Stimulated activated CD8-positive, alpha-beta memory T cell treated with anti-CD3 and anti-CD28 coated beads, Interleukin-4, amount 100 ng/mL, for 4 hours (primary cell): Measurements from ENCODE around the gene SEM1.
"Not testable (repeated sequence)": the region's sequence is repeated elsewhere in the genome, so short reads cannot be mapped to it uniquely, and the experiment has no call there.

ENCODE experiments used
- DNase-seq, 2 donors: peaks; one replicate each; pipeline ENCODE4 v3.0.0-alpha.2; 2020; ENCODE audit warnings: low read depth in 2 of 2, low spot score in 1 of 2

Gene SEM1

DNA sequence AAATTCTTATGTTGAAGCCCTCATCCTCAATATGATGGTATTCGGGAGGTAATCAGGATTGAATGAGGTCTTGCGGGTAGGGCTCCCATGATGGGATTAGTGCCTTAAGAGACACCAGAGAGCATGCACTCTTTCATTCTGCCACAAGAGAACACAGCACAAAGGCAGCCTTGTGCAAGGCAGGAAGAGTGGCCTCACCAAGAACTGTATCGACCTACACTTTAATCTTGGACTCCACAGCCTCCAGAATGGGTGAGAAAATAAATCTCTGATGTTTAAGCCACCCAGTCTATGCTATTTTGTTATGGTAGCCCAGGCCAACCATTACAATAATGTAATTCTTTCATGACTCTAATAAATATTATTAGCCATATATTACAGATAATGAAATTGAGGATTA is 8.4 kb downstream of the SEM1 start:
- DNase-seq: no peak

DNA sequence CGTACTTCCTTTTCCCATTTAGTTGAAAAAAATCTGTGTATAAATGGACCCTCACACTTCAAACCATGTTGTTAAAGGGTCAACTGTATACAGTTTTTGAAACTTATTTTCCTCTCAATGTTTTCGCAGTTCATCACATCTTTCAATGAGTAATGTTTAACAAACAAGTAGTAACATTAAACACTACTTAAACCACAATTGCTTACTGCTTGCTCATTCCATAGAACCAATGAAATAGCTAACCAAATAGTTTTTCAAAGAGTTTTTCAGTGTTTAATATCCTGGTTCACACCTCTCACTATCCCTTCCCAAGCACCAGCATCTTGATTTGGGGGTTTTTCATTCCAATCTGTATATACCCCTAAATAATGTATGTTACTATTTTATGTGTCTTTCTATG is 9.1 kb downstream of the SEM1 start:
- DNase-seq: no peak

DNA sequence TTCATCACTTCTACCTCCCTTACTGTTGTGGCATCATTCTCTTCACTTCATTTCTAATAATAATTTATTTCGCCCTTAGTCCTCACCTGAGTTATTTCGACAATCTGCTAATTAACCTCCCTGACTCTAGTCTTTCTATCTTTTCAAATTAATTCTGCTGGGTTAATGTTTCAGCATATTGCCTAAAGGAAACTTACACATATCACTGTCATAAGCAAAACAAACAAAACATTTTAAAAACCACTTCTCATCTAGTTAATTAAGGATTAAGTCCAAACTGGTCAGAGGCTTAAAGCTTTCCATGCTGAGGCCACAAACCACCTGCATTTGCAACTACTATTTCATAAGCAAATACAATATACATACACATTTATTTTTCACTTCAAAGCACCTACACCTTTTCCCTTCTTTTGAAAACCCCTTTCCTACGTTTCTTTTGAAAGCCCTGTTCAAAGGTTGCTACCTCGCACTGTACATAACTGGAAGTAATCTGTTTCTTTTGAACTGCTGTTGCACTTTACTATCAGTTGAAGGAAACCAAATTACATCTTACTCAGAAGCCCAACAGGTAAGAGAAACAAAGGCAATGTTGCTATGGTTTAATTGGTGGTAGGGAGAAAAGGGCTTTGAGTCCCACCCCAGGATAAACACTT is 10.3 kb downstream of the SEM1 start:
- DNase-seq: no peak

DNA sequence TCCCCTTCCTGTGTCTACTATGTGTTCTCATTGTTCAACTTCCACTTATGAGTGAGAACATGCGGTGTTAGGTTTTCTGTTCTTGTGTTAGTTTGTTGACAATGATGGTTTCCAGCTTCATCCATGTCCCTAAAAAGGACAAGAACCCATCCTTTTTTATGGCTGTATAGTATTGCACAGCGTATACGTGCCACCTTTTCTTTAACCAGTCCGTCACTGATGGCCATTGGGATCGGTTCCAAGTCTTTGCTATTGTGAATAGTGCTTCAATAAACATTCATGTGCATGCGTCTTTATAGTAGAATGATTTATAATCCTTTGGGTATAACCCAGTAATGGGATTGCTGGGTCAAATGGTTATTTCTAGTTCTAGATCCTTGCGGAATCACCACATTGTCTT is 11.2 kb downstream of the SEM1 start:
- not testable (repeated sequence) for DNase-seq

DNA sequence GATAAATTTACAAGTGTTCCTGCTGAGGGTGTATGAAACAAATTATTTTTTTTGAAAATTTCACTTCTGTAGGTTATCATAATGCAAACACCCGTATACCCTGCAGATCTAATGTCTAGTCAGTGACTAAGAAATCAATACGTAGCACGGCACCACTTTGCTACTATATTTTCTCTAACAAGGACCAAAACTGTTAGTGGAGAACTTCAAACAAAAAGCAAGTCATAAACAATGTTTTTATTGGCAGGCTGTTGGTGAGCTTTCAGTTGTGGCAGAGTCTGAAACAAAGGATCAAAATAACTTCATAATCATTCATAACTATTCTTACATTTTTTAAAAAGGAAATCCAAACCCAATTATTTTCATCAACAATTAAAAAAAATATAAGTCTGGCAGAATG is 11.8 kb downstream of the SEM1 start:
- DNase-seq: no peak

DNA sequence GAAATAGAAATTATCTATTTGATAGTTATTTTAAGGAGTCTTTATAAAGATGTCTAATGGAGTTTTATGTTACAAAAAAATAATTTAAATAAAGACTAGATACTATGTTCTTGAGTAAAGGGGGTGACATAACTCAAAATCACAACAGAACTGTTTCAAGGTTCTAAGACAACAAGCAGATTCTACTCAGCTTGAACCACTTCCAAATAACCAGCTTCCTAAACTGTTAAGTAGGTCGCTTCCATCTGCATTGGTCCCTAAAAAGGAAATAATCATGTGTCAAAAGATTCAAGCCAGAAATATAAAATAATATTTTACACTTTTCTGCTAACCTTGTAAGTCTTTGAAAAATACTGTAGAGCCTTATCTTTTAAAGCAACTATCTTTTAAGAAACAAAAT is 14.1 kb downstream of the SEM1 start:
- no peak for DNase-seq

DNA sequence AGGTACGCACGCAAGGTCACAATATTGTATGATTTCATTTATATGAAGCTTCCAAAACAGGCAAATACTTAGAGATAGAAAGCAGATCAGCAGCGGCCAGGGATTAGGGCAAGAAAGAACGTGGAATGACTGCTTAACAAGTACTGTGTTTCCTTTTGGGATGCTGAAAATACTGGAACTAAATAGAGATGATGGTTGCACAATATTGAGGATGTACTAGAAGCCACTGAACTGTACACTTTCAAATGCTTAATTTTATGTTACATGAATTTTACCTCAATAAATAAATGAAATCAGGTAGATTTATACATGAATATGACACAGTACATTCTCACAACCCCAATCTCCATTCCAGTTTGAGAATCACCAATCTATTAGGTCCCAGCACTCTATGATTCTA is 15.6 kb downstream of the SEM1 start:
- DNase-seq: no peak

DNA sequence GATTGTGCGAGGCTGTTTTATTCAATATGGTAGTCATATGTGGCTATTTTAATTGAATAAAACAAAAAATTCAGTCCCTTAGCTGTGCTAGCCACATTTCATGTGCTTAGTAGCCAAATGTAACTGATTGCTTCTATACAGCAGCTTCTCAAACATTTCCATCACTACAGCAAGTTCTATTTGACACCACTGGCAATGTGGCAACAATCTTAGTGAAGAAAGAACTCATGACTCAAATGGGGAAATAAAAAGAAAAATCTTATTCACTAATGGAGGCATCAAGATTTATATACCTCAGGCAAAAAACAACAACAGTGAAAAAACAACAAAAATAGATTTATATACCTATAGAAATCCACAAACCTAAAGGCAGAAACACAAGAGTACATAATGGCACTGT is 17.9 kb downstream of the SEM1 start:
- no peak for DNase-seq

DNA sequence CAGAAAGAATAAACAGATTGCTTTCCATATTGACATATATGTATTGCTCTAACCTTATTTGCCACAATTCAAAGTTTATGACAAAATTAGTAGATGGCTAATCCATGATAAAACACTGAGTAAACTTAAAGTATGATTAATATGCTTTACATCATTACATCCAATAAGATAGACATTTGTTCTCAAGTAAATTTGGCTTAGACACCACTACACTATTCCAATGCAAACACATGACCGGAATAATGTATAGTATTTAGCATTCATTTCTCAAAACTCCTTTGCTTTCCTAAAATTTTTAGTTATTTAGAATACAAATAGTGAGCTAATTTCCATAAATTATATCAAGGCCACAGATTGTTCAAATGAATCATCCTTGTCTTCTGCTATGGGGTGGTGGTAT is 20.2 kb downstream of the SEM1 start:
- no peak for DNase-seq

DNA sequence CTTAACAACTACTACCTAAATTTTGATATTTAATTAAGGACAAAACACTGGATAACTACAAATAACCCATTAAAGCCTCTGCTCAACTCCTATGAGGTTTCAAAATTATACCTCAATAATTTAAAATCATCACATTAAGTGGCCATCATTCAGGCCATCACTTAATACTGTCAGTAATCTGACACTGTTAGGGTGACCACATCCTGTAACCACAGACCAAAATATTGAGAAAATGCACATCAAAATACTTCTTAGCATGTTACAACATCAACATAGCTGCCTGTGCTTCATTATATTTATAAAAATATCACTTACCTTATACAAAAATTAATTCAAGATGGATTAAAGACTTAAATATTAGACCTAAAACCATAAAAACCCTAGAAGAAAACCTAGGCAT is 23.3 kb downstream of the SEM1 start:
- DNase-seq: no peak

DNA sequence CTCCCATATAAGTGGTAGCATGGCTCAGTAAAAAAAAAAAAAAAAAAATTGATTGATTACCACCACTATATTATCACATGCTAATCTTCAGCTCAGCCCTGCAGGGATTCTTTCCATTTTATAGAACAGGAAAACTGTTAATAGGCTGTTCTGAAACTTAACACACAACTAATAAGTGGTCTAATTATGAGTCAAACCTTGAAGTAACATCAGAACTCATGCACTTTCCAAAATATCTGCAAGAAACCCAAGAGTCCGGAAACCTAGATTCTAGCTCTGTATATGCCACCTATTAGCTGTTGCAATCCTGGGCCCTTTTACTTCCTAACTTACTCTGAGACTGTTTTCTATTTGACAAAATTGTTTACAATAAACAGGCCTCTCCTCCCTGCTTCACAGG is 23.9 kb downstream of the SEM1 start:
- DNase-seq: no peak

DNA sequence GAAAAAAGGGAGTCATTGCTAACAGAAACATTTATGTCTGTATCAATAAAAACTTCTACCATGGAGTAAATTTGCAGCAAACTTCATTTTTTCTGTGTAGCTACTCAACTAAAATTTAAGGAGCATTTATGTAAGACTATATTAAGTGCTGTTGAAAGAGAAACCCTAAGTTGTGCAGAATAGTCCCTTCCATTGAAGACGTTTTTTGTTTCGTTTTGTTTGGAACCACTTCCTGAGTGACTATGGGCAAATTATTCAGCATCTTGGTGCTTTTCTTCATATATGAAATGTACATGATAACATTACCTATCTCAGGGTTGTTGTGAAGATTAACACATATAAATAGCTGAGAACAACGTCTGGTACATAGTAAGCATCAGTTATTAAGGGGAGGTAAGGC is 24.3 kb downstream of the SEM1 start:
- DNase-seq: no peak

DNA sequence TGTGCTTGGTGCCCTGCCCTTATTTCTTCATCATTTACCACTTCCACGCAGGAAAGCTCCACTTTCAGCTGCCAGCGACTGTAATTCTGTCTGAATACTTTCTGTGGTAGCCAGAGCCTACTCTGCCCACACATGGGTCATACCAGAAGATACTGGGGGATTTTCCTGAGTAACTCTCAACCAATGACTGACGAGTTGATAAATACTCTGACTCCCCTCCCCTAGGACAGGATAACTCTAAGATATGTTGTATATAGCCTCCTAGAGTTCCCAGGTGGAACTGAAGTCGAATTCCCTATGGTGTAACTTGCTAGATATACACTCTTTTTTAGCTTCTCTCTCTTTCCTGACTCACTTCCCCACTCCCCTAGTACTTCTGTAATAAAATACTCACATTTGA is 29.8 kb downstream of the SEM1 start:
- no peak for DNase-seq

DNA sequence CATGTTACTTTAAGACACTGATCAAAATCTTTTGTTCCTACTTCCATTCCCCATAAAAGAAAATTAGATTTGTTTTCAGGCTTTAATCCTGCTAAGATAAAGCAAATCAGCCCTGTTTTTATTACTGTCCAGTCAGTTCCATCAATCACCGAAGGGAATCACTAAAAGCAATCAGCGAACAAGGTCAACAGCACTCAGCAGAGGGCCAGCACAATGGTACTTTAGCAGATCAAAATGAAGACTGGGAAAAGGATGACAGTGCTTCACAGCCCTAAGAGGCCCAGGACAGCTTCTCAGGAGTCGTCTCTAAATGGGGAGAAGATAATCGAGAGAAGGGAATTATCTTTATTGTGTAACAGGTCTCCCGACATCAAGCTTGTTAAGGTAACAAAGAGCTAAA is 32.7 kb downstream of the SEM1 start:
- DNase-seq: no peak

DNA sequence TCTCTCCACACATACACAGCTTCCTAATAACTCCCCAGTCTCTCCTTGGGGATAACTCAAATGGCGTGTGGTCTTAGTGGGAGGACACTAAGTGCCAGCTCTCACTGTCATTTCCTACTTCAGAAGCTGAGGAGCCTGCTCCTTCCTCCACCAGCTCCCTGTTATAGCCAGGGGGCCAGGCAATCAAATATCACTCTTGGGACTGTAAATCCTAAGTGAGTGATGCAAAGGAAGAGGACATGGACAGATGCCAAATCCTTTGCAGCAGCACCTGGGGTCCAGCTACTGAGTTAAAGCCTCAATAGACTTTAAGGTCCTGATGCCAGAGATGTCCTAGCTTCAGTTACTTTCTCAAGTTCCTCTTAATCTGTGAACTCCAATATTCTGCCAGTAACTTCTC is 34.1 kb downstream of the SEM1 start:
- no peak for DNase-seq

DNA sequence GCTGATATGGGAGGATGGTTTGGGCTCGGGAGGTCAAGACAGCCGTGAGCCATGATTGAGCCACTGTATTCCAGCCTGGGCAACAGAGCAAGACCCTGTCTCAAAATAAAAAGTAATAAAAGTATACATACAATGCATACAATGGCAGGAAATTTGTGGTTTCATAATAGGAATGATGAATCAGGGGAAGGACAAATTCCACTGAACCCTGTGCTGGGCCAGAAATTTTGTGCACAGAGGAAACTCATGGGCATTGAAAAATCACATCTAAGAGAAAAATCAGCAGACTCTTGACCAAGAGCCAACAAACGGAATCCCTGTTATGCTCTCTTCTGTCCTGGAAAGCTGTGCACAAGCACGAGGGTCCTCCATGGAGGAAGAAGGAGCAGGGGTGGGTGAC is 35.1 kb downstream of the SEM1 start:
- no peak for DNase-seq

DNA sequence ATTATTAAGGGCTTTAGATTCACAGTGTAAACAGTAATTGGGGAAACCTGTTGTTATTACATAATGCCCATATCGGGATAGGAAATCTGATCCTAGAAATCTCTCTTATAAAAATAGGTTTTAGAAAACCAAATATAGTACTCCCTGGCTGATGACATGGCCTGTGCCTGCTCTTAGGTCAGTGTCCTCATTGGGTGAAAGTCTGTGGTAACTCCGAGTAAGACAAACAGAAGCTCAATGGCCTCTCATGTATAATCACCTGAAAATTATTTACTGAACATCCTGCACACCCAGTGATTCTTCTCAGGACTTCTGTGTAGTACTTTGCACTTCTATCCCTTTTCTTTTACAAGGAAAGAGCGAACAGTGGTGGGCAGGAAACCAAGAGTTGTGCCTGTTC is 37.8 kb downstream of the SEM1 start:
- DNase-seq: no peak

DNA sequence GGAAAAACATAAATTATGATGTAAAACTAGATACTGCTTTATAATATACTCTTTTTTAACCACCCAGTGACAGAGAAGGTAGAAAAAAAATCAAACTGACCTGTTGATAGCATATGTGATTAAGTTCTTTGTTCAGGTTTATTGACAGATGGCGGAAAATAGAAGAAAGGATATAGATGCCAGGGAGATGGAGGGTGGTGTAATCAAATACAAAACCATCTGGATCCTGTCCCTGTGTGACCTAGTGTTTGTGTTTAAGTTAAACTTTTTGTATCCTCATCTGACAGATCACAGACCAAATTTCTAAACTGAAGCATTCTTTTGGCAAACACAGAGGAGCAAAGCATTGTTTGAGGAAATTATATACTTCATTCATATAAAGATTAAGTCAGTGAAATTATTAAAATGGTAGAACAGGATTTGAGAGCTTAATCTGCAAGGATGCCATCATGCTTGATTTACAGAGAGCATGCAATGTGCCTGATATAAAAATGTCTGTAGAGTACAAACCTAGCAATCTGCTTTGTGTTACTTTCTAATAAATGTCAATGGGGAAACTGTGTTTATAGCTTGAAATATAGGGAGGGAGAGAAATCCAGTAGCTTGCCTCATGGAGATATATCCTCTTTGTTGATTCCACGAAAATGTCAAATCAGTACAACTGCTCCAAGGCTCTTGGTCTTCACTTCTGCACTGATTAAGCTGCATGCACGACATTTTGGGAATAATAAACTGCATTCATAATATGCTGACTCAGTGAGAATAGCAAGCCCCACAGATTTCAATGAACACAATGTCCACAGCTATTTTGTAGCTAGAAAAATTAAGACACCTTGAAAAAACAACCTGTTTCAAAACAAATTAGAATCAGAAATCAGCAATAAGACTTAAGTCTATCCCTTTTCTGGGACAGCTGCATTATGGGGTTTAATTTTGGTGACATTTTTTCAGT is 39.0 kb downstream of the SEM1 start:
- DNase-seq: no peak

DNA sequence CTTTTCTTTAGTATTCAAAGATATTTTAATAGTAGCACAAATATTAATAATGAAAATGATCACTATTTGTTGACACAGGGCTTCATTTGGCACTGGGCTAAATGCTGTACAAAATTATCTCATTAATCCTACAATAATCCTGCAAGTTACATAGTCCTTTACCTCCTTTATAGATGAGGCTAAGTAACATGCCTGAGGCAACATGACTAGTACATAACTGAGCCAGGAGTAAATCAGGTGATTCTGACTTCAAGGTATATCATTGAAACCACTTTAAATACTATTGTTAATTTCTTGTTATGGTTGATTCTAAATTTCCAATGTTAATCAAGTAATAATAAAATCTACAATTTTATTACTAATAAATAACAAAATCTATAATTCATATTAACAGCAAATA is 39.8 kb downstream of the SEM1 start:
- DNase-seq: no peak

DNA sequence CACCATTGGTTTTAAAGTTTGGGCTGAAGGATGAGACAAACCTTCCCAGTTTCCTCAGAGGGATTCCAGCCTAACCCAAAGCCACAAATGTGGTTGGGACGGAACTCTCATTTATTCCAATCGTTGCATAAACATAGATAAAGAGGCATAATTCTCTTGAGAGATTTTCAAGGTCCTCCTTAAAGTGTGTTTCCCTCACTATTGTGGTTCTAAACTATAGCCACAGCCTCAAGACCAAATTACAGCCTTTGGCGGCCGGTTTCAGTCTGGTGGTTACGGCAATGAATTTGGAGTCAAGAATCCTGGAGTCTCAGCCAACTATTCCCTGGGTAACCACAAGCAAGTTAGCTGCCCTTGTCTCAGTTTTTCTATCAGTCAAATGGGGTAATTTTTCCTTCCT is 42.6 kb downstream of the SEM1 start:
- DNase-seq: no peak

DNA sequence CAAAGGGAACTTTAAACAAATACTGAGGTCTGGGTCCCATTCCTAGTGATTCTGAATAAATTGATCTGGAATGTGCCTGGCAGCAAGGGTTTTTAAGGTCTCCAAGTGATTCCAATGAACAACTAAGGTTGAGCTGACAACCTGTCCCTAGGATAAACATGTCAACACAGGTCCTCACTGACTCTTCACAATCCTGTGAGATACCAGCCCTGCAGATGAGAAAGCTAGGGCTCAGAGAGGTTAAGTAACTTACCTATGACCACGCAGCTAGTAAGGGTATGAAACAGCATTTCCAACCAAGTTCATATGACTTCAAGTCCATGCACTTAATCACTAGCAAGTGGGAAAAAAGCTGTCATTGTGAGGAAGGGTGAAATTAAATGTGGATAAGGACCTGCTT is 44.0 kb downstream of the SEM1 start:
- no peak for DNase-seq

DNA sequence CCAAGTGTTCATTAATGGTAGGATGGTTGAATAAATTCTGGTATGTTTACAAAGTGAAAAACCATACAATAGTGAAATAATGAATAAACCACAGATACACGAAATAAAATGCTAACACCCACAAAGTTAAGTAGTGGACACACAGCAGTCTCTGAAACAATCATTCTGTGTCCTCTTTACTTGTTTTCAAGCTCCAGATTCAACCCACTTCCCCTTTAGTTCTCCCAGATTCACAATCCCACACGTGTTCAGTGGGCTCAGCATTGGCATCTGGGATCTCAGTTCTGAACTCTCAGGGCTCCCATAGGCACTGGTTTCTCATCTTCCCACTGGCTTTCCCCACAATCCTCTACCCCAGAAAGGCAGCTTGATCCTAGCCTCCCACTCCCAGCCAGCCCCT is 44.9 kb downstream of the SEM1 start:
- no peak for DNase-seq
